GM19239 (cell line): Measurements from ENCODE around the gene TECR.
A peak's percentile ranks its signal among the peaks of the same experiment; 100 is the strongest.
"Not testable (repeated sequence)": the region's sequence is repeated elsewhere in the genome, so short reads cannot be mapped to it uniquely, and the experiment has no call there.

Experiments used
- DNase-seq: peaks from one replicate; pipeline ENCODE4 v3.0.0; 2011; ENCODE audit warnings: low spot score; ENCODE audit not compliant: insufficient read length
- FAIRE-seq: peaks from 2 replicates; lab custom pipeline; 2011; peaks lifted over from hg19 to GRCh38; lab: Jason Lieb, UNC

TECR gene, protein sequence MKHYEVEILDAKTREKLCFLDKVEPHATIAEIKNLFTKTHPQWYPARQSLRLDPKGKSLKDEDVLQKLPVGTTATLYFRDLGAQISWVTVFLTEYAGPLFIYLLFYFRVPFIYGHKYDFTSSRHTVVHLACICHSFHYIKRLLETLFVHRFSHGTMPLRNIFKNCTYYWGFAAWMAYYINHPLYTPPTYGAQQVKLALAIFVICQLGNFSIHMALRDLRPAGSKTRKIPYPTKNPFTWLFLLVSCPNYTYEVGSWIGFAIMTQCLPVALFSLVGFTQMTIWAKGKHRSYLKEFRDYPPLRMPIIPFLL

DNA sequence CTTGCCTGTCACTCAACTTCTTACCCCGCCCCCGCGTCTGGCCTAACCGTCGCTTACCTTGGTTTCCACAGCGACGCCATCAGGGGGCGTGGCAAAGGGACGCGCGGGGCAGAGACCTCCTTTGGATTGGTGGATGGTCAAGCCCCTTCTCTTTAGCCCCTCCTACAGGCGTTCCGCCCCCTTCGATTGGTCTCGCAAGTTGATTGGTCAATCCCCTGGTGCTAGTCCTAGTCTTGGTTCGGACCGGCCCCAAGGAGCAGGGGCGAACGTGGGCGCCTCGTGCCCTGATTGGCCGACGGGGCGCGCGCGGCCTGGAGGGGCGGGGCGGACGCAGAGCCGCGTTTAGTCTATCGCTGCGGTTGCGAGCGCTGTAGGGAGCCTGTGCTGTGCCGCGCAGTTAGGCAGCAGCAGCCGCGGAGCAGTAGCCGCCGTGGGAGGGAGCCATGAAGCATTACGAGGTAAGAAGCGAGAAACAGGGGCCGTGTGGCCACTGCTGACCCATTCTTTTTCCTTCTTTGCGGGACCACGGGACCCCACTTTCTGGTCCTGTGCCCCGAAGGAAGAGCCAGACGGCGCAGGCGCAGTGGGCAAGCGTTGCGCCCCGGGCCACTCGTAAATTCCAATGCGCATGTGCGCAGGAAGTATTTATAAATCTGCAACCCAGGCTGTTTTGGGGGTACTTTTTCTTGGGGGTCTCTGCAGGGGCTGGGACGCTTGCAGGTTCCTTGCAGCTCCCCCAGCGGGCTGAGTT, at the start of gene TECR:
Gene TECR, plus strand, starts transcription at position 341 of the 751 bp plus-strand sequence. Its CDS starts 103 bp downstream, at position 444.
- DNase-seq (peak; percentile 88), FAIRE-seq (peak; percentile 99)

GRCh38 chr19:14479975-14480699, 49.3 kb upstream of the TECR start:
- FAIRE-seq (peak; percentile 14), DNase-seq (peak; percentile 91)

GRCh38 chr19:14480700-14481079, 48.7 kb upstream of the TECR start:
- no peak for DNase-seq
- FAIRE-seq, result no peak

DNA sequence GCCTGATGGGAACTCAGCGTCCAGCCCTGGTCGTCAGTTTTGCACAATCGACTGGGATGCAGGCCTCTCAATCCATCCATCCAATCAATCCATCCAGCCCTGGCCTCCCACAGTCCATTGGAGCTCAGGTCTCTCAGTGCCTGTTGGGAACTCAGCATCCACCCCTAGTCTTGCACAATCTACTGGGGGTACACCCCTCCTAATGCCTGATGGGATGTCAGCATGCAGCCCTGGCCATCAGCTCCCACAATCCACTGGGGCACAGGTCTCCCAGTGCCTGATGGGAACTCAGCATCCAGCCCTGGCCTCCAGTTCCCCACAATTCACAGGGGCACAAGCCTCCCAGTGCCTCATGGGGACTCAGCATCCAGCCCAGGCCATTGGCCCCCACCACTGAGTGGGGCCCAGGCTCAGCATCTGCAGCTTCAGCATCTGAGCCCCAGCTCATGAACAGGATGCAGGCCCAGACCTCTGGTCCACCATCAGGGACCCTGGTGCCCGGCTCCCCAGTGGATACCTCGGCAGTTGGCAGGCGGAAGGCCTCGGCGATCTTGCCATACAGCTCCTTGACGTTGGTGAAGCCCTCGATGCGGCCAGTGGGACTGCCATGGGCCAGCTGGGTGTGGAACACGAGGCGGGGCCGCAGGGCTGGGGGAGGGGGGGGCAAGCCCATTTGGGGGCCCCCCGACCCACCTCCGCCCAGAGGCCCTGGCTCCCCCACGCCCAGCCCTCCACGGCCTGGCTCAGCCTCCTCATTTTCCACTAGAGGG, 47.0 kb upstream of the TECR start:
- FAIRE-seq, result no peak
- no peak for DNase-seq

- no peak for DNase-seq
- FAIRE-seq, result no peak
Observed at GRCh38 chr19:14487370-14488125, 41.8 kb upstream of the TECR start.

DNA sequence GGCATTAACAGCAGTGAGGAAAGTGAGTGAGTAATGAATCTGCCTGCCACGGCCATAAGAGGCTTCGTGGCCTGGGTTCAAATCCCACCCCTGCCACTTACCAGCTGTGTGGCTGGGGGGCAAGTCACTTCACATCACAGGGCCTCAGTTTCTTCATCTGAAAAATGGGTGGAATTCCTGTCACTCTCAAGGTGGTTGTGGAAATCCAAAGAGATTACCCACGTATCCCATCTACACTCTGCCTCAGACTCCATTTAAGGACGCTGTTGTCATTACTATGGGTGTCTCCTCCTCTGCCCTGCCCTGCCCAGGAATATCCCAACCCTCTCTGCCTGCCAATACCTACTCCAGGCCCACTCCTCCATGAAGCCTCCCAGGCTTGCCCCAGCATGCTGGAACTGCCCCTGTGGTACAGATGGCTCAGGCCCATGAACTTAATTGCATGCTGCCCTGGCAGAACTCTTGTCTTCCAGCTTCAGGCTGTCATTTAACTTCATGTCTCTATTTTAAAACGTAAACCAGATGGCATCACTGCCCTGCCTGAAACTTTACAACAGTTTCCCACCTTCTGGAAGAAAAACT, 36.5 kb upstream of the TECR start:
- no peak for FAIRE-seq

GRCh38 chr19:14494411-14494810, 35.0 kb upstream of the TECR start:
- FAIRE-seq (no peak), DNase-seq (no peak)

More for the DNA sequence above, 36.5 kb upstream of the TECR start:
- DNase-seq, result no peak

DNA sequence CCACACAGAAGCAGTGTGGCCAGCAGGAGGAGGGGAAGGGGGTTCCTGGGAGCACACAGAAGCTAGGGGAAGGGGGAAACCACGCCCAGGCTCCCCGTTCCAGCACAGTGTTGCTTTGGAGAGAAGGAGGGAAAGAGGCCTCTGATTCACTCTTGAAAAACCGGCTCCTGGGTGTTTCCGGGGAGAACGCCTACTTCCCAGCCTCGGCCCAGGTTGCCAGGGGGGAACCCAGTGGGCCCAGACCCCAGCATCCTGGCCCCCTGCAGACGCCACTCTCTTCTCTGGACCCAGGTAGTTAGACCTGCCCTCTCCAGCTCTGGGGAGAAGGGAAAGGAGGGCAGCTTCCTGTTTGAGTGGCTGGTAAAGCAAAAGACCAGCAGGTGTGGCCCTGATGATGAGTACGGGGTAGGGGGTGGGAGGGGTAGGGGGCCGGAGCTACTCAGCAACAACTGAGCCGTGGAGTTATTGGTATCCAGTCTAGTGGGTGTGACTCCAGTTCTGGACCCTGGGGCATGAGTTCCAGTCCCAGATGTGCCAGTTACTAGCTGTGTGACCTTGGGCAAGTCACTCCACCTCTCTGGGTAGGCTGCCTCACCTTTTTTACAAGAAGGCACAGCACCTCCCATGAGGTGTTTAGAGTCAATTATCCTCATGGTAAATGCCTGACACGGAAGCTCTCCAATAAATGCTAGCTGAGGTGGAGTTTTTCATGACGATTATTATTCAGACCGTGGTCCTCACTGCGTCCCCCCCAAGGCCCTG, 34.3 kb upstream of the TECR start:
- no peak for DNase-seq

GRCh38 chr19:14495672-14496028, 33.7 kb upstream of the TECR start:
- DNase-seq, result no peak
- no peak for FAIRE-seq

More for the DNA sequence above, 34.3 kb upstream of the TECR start:
- no peak for FAIRE-seq

GRCh38 chr19:14496029-14496833, 33.2 kb upstream of the TECR start, which contains the start of gene GIPC1:
GIPC1 (minus strand) TSS chr19:14496127; CDS start chr19:14482976, 13,151 bp downstream.
- DNase-seq, result peak; percentile 98

DNA sequence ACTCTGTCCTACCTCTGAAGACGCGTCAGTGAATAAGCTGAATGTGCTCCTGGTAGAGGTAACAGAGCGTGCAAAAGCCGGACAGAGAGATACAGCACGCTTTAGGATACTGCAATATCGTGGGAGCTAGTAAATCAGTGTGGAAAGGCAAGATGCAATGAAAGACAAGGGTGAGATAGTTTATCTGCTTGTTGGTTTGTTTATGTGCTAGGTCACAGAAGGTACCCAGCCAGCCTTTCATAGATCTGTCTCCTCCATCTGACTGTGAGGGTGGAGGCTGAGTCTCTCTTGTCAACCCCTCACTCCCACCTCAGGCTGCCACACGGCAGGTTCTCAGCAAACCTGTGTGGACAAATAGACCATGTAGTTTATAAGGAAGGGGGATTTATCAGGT, 32.6 kb upstream of the TECR start:
- DNase-seq, result no peak
- no peak for FAIRE-seq

More at GRCh38 chr19:14496029-14496833, 33.2 kb upstream of the TECR start, which contains the start of gene GIPC1:
- FAIRE-seq, result peak; percentile 86

DNA sequence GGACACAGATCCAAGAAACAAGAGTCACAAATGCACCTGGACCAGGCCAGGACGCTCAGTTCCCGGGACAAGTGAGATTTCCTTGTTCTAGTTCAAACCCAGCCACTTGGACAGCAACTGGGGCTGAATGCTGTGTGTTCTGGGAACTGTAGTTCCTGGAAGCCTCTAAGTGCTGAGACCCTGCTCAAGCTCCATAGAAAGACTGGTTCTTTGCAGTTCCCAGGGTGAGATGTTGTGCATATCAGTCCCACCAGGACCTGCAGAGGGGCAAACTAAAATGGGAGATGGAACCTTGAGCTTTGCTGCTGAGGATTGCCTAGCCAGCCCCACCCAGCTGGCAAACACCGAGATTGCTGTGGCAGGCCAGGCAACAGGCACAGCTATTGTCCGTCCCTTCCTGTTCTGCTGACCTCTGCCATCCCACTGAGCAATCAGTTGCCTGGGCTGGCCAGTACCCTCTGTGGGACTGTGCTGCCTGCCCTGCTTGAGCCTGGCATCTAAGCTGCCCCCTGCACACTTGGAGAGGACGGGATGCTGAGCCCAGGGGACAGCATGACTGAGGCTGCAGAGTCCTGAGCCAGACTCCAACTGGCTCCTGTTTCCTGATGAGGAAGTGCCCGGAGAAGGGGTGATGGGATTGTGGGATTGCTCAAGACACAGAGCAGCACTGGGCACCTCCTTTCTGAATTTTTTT, 32.0 kb upstream of the TECR start:
- no peak for DNase-seq
- no peak for FAIRE-seq

- FAIRE-seq (no peak), DNase-seq (no peak)
Observed at GRCh38 chr19:14502334-14503092, 26.9 kb upstream of the TECR start.

- FAIRE-seq (no peak), DNase-seq (no peak)
Observed at GRCh38 chr19:14503285-14503684, 26.1 kb upstream of the TECR start.

DNA sequence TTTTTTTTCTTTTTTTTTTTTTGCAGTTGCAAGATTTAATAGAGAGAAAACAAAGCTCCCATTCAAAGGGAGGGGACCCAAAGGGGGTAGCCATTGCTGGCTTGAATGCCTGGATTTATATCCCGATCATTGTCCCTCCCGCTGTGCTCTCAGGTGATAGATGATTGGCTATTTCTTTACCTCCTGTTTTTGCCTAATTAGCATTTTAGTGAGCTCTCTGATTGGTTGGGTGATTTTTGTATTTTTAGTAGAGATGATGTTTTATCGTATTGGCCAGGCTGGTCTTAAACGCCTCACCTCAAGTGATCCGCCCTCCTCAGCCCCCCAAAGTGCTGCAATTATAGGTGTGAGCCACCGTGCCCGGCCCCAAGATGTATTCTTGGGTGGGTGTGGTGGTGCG, 24.8 kb upstream of the TECR start:
- DNase-seq, FAIRE-seq: not testable (repeated sequence)
